A549 (cell line): ENCODE results near the gene GCG.

ENCODE experiments used
- MAFK ChIP-seq: fragments of 450-650 bp; IDR thresholded peaks from 2 replicates; pipeline ENCODE4 v1.6.1; 2014; ENCODE audit not compliant: partially characterized antibody
- MYC ChIP-seq: IDR thresholded peaks from 2 replicates; pipeline ENCODE4 v1.6.1; 2012; ENCODE audit warnings: mild to moderate bottlenecking, inconsistent platforms, low read length, improper control_type of control experiment, borderline replicate concordance
- POLR2A ChIP-seq: IDR thresholded peaks from 2 replicates; pipeline ENCODE4 v1.6.1; 2012; ENCODE audit warnings: mild to moderate bottlenecking, low read length
- RAD21 ChIP-seq, 2 experiments: fragments of >200 bp in 1 of 2; sonication (Bioruptor Twin) in 1 of 2; formaldehyde crosslinking in 1 of 2; IDR thresholded peaks in 1 of 2; conservative IDR thresholded peaks in 1 of 2; 2 replicates in 1 of 2; 3 replicates in 1 of 2; pipeline ENCODE4 v1.6.1; 2012 to 2018; ENCODE audit warnings: inconsistent platforms in 1 of 2
- TF ChIP-seq, protein P1 (sequence below): fragments of >200 bp; sonication (Bioruptor Twin); formaldehyde crosslinking; IDR thresholded peaks from 3 replicates; pipeline ENCODE4 v1.5.1; 2016
- TF ChIP-seq, protein P2 (sequence below): fragments of 250-450 bp; sonication (Bioruptor Pico); IDR thresholded peaks from 2 replicates; pipeline ENCODE4 v1.5.0; 2021; ENCODE audit warnings: mild to moderate bottlenecking, moderate library complexity, borderline replicate concordance

DNA sequence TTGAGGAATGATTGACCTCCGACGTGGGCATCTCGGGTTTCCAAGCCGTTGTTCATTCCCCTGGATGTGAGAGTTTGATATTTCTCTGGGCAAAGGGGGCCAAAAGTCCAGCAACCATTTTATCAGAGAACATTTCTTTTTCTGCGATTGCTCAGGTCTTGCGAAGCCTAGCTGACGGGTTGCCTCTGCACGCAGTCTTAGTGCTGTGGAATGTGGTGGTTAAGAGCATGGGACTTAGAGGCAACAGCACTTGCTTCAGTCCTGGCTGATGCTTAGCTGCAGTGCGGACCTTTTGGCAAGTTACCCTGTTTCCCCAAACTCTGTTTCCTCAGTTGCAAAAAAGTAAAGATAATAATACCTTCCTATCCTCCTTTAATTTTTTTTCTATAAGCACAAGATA, 46.2 kb upstream of the GCG start:
- TF ChIP-seq, protein P1, sequence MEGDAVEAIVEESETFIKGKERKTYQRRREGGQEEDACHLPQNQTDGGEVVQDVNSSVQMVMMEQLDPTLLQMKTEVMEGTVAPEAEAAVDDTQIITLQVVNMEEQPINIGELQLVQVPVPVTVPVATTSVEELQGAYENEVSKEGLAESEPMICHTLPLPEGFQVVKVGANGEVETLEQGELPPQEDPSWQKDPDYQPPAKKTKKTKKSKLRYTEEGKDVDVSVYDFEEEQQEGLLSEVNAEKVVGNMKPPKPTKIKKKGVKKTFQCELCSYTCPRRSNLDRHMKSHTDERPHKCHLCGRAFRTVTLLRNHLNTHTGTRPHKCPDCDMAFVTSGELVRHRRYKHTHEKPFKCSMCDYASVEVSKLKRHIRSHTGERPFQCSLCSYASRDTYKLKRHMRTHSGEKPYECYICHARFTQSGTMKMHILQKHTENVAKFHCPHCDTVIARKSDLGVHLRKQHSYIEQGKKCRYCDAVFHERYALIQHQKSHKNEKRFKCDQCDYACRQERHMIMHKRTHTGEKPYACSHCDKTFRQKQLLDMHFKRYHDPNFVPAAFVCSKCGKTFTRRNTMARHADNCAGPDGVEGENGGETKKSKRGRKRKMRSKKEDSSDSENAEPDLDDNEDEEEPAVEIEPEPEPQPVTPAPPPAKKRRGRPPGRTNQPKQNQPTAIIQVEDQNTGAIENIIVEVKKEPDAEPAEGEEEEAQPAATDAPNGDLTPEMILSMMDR = no peak
- TF ChIP-seq, protein P2, sequence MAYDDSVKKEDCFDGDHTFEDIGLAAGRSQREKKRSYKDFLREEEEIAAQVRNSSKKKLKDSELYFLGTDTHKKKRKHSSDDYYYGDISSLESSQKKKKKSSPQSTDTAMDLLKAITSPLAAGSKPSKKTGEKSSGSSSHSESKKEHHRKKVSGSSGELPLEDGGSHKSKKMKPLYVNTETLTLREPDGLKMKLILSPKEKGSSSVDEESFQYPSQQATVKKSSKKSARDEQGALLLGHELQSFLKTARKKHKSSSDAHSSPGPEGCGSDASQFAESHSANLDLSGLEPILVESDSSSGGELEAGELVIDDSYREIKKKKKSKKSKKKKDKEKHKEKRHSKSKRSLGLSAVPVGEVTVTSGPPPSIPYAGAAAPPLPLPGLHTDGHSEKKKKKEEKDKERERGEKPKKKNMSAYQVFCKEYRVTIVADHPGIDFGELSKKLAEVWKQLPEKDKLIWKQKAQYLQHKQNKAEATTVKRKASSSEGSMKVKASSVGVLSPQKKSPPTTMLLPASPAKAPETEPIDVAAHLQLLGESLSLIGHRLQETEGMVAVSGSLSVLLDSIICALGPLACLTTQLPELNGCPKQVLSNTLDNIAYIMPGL (CRISPR knock-in tag) = no peak
- TF ChIP-seq POLR2A = no peak
- no peak for TF ChIP-seq RAD21 (conservative IDR thresholded peaks at IDR 0.05 in 1 of 2, IDR thresholded peaks at IDR 0.05 in 1 of 2)
- no peak for TF ChIP-seq MYC
- no peak for TF ChIP-seq MAFK
